Caco-2 (cell line): ENCODE data around the gene RPUSD2. TPM values are rescaled to one million over a fixed set of nuclear protein-coding genes. Genes with fewer than 3 reads are reported as not detected.
"Not testable (repeated sequence)": the region's sequence is repeated elsewhere in the genome, so short reads cannot be mapped to it uniquely, and the experiment has no call there.

Source experiments
- BruUV-seq: library from RNA; stranded (reverse); fragments of 400-500 nt; replicated peaks from 2 replicates; lab custom pipeline; 2021; lab: Mats Ljungman, UMichigan
- CTCF ChIA-PET: fragments of 300-600 bp; sonication (Branson Sonifier 250); formaldehyde crosslinking; loops from one replicate; lab custom pipeline; 2022; ENCODE audit warnings: antibody characterized with exemption; lab: Charles Lee
- POLR2A ChIA-PET: fragments of 300-600 bp; sonication (Branson Sonifier 250); formaldehyde crosslinking; loops from one replicate; lab custom pipeline; 2022; ENCODE audit warnings: antibody characterized with exemption; lab: Charles Lee
- DNase-seq, 2 experiments: peaks; one replicate each; pipeline versions ENCODE4 v3.0.0 to v3.0.0-alpha.2; 2020 to 2022
- H3K27me3 ChIP-seq: replicated peaks from 2 replicates; pipeline ENCODE4 v1.6.0; 2011; ENCODE audit warnings: low read length; ENCODE audit not compliant: control insufficient read depth, insufficient read depth
- H3K36me3 ChIP-seq: 2 replicates; pipeline ENCODE4 v1.5.1; 2011; ENCODE audit warnings: low read length; ENCODE audit not compliant: control insufficient read depth, insufficient read depth
- H3K4me1 ChIP-seq: fragments of 250-450 bp; sonication (Bioruptor Pico); 2 replicates; pipeline ENCODE4 v1.5.1; 2020; ENCODE audit warnings: mild to moderate bottlenecking
- H3K4me3 ChIP-seq: 2 replicates; pipeline ENCODE4 v1.5.1; 2011; ENCODE audit warnings: low read depth, mild to moderate bottlenecking, control low read depth, low read length
- H3K9me3 ChIP-seq: fragments of 250-450 bp; sonication (Bioruptor Pico); 2 replicates; pipeline ENCODE4 v1.5.1; 2020; ENCODE audit warnings: mild to moderate bottlenecking, moderate library complexity
- H3K27ac Mint-ChIP-seq: one replicate; pipeline ENCODE4 v1.8.0; 2022; ENCODE audit warnings: mixed read lengths; ENCODE audit not compliant: unreplicated experiment
- H3K27me3 Mint-ChIP-seq: one replicate; pipeline ENCODE4 v1.8.0; 2022; ENCODE audit warnings: mixed read lengths; ENCODE audit not compliant: insufficient read depth, unreplicated experiment
- H3K36me3 Mint-ChIP-seq: one replicate; pipeline ENCODE4 v1.8.0; 2022; ENCODE audit warnings: mild to moderate bottlenecking, mixed read lengths; ENCODE audit not compliant: insufficient read depth, unreplicated experiment
- H3K4me1 Mint-ChIP-seq: one replicate; pipeline ENCODE4 v1.8.0; 2022; ENCODE audit warnings: low read depth, mixed read lengths; ENCODE audit not compliant: unreplicated experiment
- H3K4me3 Mint-ChIP-seq: one replicate; pipeline ENCODE4 v1.8.0; 2022; ENCODE audit warnings: mild to moderate bottlenecking, moderate library complexity, mixed read lengths; ENCODE audit not compliant: unreplicated experiment
- H3K9me3 Mint-ChIP-seq: one replicate; pipeline ENCODE4 v1.8.0; 2022; ENCODE audit warnings: mixed read lengths; ENCODE audit not compliant: unreplicated experiment
- intact Hi-C: fragments of 100-400 bp; cut with micrococcal nuclease; formaldehyde crosslinking; loops from one replicate; pipeline ENCODE4 v1.10.0; 2022; ENCODE audit not compliant: unreplicated experiment
- total RNA-seq: library from RNA; stranded (reverse); gene quantifications from 2 replicates; pipeline ENCODE4 v1.2.3, GENCODE V29; 2022
- TF ChIP-seq, protein P1 (sequence below), 2 experiments: fragments of 200-600 bp in 1 of 2; IDR thresholded peaks; 1 replicate in 1 of 2; 2 replicates in 1 of 2; pipeline versions ENCODE4 v1.5.1 to v1.8.0; 2011 to 2022; ENCODE audit warnings: antibody characterized with exemption in 1 of 2, control low read depth in 1 of 2, inconsistent platforms in 1 of 2, low read depth in 1 of 2, low read length in 1 of 2, mild to moderate bottlenecking in 1 of 2, moderate library complexity in 1 of 2; ENCODE audit not compliant: insufficient read depth in 1 of 2, severe bottlenecking in 1 of 2, unreplicated experiment in 1 of 2

The RPUSD2 gene
- total RNA-seq, 1 experiment from 2014 or later = 14.6 TPM

DNA sequence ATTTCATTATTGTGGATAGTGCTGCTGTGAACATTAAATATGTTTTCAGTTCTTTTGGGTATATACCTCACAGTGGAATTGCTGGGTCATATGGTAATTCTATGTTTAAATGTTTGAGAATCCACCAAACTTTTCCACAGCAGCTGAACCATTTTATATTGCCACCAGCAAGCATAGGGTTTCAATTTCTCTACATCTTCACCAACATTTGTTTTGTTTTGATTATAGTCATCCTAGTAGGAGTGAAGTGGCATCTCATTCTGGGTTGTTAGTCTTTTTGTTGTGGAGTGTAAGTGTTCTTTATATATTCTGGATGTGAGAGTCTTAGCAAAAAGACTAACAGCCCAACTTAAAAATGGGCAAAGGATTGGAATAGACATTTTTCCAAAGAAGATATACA lies 6.0 kb downstream of the RPUSD2 start:
- no peak for DNase-seq
- H3K36me3 ChIP-seq = peaks cover 5% of the 10 kb centered on the region
- H3K36me3 Mint-ChIP-seq = peaks cover 28% of the 10 kb centered on the region
- BruUV-seq = no TSS peak
- H3K9me3 ChIP-seq = no peaks in the 10 kb centered on the region
- CTCF ChIA-PET = no interaction called here
- no peaks in the 10 kb centered on the region for H3K4me1 Mint-ChIP-seq
- no peaks in the 10 kb centered on the region for H3K4me1 ChIP-seq
- no peaks in the 10 kb centered on the region for H3K27me3 Mint-ChIP-seq
- no peaks in the 10 kb centered on the region for H3K9me3 Mint-ChIP-seq
- TF ChIP-seq, protein P1, sequence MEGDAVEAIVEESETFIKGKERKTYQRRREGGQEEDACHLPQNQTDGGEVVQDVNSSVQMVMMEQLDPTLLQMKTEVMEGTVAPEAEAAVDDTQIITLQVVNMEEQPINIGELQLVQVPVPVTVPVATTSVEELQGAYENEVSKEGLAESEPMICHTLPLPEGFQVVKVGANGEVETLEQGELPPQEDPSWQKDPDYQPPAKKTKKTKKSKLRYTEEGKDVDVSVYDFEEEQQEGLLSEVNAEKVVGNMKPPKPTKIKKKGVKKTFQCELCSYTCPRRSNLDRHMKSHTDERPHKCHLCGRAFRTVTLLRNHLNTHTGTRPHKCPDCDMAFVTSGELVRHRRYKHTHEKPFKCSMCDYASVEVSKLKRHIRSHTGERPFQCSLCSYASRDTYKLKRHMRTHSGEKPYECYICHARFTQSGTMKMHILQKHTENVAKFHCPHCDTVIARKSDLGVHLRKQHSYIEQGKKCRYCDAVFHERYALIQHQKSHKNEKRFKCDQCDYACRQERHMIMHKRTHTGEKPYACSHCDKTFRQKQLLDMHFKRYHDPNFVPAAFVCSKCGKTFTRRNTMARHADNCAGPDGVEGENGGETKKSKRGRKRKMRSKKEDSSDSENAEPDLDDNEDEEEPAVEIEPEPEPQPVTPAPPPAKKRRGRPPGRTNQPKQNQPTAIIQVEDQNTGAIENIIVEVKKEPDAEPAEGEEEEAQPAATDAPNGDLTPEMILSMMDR (IDR thresholded peaks at IDR 0.05; ENCODE audit: insufficient read depth in 1 of 2, low read depth in 1 of 2, low read length in 1 of 2, severe bottlenecking in 1 of 2, unreplicated experiment in 1 of 2) = no peak
- POLR2A ChIA-PET = no interaction called here
- no peak overlapping the region for H3K4me3 Mint-ChIP-seq
- H3K4me3 ChIP-seq = no peak overlapping the region
- no peaks in the 10 kb centered on the region for H3K27me3 ChIP-seq
- H3K27ac Mint-ChIP-seq = no peak overlapping the region
- intact Hi-C loops = no loop called here

DNA sequence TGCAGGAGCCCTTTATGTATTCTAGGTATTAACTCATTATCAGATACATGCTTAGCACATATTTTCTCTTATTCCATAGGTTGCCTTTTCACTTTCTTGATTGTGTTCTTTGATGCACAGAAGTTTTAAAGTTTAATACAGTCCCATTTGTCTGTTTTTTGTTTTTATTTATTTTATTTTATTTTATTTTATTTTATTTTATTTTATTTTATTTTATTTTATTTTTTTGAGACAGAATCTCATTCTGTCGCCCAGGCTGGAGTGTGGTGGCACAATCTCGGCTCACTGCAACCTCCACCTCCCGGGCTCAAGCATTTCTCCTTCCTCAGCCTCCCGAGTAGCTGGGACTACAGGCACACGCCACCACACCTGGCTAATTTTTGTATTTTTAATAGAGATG lies 7.8 kb downstream of the RPUSD2 start:
- H3K4me1 Mint-ChIP-seq, H3K27me3 Mint-ChIP-seq, H3K4me3 Mint-ChIP-seq, H3K9me3 Mint-ChIP-seq, H3K27me3 ChIP-seq, H3K36me3 ChIP-seq, CTCF ChIA-PET, H3K4me1 ChIP-seq, H3K27ac Mint-ChIP-seq, intact Hi-C loops, POLR2A ChIA-PET, DNase-seq, H3K9me3 ChIP-seq, BruUV-seq, H3K4me3 ChIP-seq: not testable (repeated sequence)
- peaks cover 27% of the 10 kb centered on the region for H3K36me3 Mint-ChIP-seq

DNA sequence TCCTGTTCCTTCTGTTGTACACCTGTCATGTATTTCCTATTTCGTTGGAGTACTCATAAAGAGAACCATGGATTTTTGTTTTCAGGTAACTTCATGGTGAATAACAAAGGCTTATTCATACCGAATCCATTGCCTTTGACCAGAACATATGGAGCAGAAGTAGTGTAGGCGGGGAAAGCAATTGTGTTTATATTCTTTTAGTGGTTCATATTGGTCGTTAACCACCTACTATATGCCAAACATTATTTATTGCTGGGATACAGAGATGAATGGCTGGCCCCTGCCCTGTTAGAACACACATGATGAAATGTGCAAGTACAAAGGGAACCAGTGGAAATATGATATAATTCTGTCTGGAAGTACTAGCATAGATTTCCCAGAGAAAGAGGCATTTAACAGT lies 9.8 kb downstream of the RPUSD2 start:
- DNase-seq = no peak
- H3K9me3 Mint-ChIP-seq = no peaks in the 10 kb centered on the region
- no peak overlapping the region for H3K4me3 Mint-ChIP-seq
- Histone ChIP-seq H3K4me3 (no peak overlapping the region), H3K4me1 (no peaks in the 10 kb centered on the region), H3K36me3 (peaks cover 2% of the 10 kb centered on the region), H3K9me3 (no peaks in the 10 kb centered on the region), H3K27me3 (no peaks in the 10 kb centered on the region)
- intact Hi-C loops = no loop called here
- H3K27ac Mint-ChIP-seq = no peak overlapping the region
- TF ChIP-seq, protein P1 (IDR thresholded peaks at IDR 0.05; ENCODE audit: insufficient read depth in 1 of 2, low read depth in 1 of 2, low read length in 1 of 2, severe bottlenecking in 1 of 2, unreplicated experiment in 1 of 2) = no peak
- no TSS peak for BruUV-seq
- H3K27me3 Mint-ChIP-seq = no peaks in the 10 kb centered on the region
- CTCF ChIA-PET = no interaction called here
- no peaks in the 10 kb centered on the region for H3K4me1 Mint-ChIP-seq
- H3K36me3 Mint-ChIP-seq = peaks cover 13% of the 10 kb centered on the region
- POLR2A ChIA-PET = no interaction called here

DNA sequence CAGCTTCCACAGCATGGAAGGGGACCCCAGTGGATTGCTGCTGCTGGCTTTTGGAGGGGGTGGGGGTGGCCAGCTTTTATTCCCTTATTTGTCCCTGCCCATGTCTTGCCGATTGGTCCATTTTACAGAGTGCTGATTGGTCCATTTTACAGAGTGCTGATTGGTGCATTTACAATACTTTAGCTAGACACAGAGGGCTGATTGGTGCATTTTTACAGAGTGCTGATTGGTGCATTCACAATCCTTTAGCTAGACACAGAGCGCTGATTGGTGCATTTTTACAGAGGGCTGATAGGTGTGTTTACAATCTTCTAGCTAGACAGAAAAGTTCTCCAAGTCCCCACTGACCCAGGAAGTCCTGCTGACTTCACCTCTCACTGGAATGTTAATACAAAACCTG lies 12.7 kb downstream of the RPUSD2 start:
- not testable (repeated sequence) for H3K4me3 Mint-ChIP-seq, H3K27ac Mint-ChIP-seq, H3K36me3 ChIP-seq, H3K9me3 Mint-ChIP-seq, H3K36me3 Mint-ChIP-seq, H3K27me3 ChIP-seq, H3K9me3 ChIP-seq, DNase-seq, H3K4me1 ChIP-seq, H3K4me1 Mint-ChIP-seq, H3K4me3 ChIP-seq, H3K27me3 Mint-ChIP-seq, BruUV-seq
- intact Hi-C loops = loop anchor here (1.0 kb wide), 1 partner anchor 12 kb away; the partner anchor contains the start of gene RPUSD2
- ChIA-PET CTCF (interaction anchor here (1.0 kb wide), 1 partner anchor 94 kb away, joined by 6 read pairs; no protein-coding TSS in a partner anchor), POLR2A (interaction anchor here (0.5 kb wide), 1 partner anchor 486 kb away, joined by 11 read pairs; no protein-coding TSS in a partner anchor)
